Measurements from ENCODE around the gene CLSTN2.

CLSTN2 gene

DNA sequence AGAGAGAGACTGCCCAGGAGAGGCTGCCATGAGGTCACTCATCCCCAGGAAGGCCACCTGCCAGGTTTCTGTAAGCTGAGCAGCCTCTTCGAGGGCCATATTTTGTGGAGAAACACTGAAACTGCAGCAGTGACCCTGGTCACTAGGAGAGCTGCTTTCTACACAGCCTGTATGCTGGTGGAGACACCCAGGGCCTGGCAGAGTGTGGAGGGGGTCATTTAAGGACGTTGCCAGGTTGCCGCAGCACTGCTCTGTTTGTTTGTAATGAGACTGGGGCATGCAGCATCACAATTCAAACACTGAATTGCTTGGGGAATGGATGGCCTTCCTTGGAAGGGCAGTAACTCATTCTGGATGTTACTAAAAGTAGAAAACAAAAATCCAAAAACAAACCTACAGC, 638.0 kb downstream of the CLSTN2 start:
- DNase-seq = no peak

DNA sequence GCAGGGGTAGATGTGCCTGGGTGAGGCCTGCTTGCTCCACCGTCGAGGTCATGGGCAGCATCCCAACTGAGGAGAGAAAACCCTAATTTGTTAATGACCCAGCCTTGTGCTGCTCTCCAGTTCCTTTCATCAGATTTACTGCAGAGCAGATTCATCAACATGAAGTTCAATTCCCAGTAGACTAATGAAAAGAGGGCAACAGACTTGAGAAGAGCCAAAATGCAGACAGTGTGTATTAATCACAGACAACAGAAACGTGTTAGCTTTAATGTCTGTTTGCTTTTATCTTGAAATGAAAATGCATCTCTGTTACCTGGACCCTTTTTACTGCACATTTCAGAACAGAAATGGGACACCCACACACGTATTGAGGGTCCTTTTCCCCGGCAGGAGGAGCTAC, 639.4 kb downstream of the CLSTN2 start:
- DNase-seq = no peak

DNA sequence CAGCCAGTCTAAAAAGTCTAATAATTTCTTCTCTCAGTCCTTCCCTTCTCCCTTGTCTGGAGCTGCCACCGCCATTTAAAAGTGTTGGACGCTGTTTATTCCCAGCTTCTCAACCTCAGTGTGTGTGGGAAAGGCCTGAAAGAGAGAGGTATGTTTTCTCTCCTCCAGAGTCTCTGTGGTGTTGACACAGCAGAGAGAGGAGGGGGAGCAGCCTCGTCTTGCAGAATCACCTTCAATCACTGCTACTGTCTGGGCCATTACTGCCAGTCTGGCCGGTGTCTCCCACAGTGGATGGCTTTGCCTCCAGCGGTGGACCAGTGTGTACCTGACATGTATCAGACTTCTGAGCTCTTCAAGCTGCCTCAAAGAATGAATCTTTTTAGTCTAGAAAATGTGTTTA, 641.5 kb downstream of the CLSTN2 start:
- no peak for DNase-seq

GRCh38 chr3:140577911-140578310, 642.9 kb downstream of the CLSTN2 start:
- no peak for DNase-seq

GRCh38 chr3:140579260-140579659, 644.3 kb downstream of the CLSTN2 start:
- no peak for DNase-seq

DNA sequence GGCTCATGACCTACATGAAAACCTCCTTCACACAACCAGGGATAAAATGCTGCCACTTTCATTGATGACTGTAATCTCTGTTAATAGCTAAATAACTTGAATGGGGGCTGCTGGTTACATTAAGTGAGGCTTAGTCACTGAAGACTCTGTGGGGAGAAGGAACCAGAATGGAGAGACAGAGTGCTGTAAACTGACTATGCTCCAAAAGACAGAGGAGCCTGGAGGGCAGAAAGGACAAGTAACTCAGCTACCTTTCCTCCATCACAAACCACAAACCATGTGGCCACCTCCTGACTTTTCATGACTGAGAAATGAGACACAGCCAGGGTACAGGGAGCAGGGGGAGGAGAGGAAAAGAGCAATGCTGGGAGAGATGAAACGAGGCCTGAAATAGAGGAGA, 645.8 kb downstream of the CLSTN2 start:
- no peak for DNase-seq

DNA sequence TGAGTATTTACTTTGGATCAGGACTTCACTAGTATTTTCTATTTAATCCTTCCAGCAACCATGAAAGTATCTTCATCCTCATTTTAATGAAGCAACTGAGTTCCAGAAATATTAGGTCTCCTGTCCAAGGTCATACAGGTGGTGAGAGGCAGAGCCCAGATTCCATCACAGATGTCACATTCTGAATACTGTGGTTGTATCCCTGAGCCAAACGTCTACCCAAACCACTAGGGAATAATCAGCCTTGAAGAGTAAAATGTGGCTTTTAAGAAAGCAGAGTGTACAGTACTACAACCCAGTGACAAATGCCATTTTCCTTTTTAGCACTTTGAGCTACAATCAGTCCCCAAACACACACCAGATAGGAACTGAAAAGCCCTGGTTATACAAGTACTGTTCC, 649.6 kb downstream of the CLSTN2 start:
- no peak for DNase-seq

DNA sequence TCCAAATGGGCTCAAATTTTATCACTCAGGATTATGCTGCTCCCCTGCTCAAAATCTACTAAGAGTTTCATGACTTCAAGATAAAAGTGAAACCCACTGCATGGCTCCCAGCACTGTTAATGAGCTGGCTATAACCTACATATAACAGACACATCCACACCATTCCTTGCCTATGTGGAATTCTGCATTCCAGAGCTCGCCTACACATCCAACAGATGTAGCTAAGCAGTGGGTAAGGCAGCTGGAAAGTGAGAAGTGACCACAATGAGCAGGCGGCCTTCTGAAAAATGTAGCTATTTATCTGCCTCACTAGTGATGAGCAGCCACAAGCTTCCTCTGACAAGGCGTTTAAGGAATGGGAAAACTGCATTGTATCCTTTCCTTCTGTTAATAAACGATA, 650.8 kb downstream of the CLSTN2 start:
- DNase-seq = no peak

- DNase-seq = no peak
Observed at GRCh38 chr3:140586311-140586710, 651.3 kb downstream of the CLSTN2 start.

GRCh38 chr3:140588558-140588957, 653.6 kb downstream of the CLSTN2 start:
- no peak for DNase-seq

DNA sequence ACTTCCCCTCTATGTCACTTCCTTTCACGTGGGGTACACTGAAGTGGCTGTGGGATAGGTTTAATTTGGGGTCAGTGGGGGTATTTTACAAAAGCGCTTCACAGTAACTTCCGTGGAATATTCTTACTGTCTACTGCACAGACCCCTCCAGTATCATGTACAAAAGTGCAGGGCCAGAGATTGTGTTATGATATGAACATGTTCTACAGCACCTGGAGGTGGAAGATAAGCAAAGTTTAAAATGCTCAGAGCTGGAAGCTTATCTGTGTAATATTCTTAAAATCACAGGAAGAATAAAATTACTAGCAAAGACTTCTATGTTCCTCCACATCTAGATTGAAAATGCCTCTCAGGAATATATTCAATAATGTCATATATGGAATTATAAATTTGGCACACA, 658.8 kb downstream of the CLSTN2 start:
- no peak for DNase-seq

DNA sequence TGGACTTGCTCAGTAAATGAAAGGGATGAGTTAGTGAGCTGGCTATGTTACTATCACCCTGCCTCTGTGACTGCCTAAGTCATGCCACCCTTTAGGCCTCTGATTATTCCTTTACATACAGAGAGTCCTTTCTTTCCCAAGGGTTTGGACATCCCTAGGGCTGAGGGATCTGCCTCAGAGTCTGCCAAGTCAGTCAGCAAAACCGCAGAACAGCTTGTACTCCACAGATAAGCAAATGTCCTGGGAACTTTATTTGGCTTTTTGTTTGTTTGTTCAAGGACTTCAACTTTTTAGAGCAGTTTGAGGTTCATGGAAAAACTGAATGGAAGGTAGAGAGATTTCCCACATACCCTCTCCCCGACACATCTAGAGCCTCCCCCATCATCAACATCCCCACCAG, 660.3 kb downstream of the CLSTN2 start:
- DNase-seq = no peak

GRCh38 chr3:140597364-140597763, 662.4 kb downstream of the CLSTN2 start:
- DNase-seq = no peak

GRCh38 chr3:140597792-140598191, 662.8 kb downstream of the CLSTN2 start:
- no peak for DNase-seq

DNA sequence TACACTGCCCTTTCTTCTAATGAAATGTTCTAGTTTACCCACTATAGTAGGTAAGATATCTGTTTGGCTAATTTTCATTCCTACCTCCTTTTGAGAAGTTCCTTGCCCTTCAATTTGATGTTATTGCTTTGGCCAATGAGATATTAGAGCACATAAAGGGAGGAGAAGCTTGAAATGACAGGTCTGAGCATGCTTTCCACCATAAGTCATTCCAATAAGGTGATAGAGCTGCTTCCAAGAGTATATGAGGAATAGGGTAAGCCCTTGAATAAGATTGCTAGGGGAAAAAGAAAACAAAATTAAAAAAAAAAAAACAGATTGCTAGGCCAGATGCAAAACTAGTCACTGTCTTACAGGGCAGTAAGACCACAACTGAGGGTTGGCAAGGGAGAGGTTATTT, 664.0 kb downstream of the CLSTN2 start:
- DNase-seq = no peak

- no peak for DNase-seq
Observed at GRCh38 chr3:140599496-140599895, 664.5 kb downstream of the CLSTN2 start.

DNA sequence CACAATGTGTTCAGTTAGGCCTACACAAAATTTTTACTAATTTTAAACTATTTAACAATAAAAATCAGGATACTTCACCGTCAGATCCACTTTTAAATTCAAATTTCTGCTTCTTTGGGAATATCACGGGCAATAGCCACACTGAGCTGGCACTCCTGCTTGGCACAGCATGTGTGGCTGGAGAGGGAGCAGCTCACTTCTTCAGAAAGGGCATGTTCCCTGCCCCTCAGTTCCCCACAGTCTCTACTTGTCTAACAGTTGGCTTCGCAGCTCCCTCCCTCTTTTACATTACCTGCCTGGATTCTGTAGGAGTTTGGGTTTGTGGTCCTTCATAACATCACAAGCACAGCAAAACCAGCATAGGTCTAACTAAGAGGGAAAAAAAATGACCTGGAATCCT, 666.9 kb downstream of the CLSTN2 start:
- DNase-seq = no peak

DNA sequence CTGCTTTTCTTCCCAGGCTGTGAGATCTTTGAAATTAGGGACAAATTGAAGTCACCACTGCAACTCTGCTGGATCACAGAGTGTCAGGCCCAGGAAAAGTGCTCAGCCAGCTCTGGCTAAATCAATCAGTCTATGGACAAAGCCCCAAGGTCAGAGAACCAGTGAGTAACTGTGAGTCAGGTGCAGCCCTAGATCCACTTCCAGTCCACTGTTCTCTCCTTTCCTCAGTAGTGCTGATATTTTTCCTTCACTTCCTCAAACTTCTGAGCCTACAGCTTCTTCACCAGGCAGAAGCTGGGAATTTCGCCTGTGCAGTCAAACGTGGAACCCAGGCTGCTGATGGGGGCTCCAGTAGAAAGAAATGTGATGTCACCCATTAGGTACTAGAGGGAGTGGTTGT, 667.8 kb downstream of the CLSTN2 start:
- DNase-seq = no peak

- DNase-seq = no peak
Observed at GRCh38 chr3:140603766-140604165, 668.8 kb downstream of the CLSTN2 start.

GRCh38 chr3:140610544-140610943, 675.6 kb downstream of the CLSTN2 start:
- no peak for DNase-seq

DNA sequence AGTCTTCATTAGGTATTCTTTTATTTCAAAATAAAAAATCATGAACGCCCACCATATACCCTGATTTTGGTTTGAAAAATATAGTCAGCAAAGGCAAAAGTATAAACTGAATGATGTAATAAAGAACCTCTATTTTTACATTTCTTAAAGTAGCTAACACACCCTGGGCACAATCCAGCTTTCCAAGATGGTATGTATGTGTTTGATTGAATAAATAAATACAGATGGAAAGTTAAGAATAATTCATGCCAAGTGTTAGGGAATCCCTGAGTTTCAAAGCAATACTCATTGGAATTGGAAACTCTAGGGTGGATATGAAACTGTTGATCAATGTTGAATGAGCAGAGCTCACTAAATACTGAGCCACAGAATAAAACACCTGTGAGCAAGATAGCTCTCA, 679.0 kb downstream of the CLSTN2 start:
- DNase-seq = no peak

GRCh38 chr3:140617135-140617534, 682.1 kb downstream of the CLSTN2 start:
- no peak for DNase-seq

DNA sequence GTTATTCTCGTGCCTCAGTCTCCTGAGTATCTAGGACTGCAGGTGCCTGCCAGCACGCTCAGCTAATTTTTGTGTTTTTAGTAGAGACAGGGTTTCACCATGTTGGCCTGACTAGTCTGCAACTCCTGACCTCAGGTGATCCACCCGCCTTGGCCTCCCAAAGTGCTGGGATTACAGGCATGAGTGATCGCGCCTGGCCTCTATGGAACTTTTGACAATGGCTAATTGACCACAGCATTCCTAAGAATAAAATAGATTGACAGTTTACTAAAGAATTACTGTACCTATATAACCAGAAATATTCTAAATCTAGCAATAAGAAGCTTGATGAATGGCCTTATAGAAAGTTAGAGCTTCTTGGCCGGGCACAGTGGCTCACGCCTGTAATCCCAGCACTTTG, 691.9 kb downstream of the CLSTN2 start:
- no peak for DNase-seq

All from NCI-H510A (cell line).